Left forelimb (tissue), 1 donor: ENCODE measurements around the gene POLE2.
A peak's percentile ranks its signal among the peaks of the same experiment; 100 is the strongest.
"Not testable (repeated sequence)": the region's sequence is repeated elsewhere in the genome, so short reads cannot be mapped to it uniquely, and the experiment has no call there.

ENCODE experiments used
- DNase-seq: peaks from one replicate; pipeline ENCODE4 v3.0.0-alpha.2; 2018; ENCODE audit warnings: low spot score

POLE2 gene

GRCh38 chr14:49687942-49688700 lies at the start of gene POLE2:
POLE2 (minus strand) TSS chr14:49688214; CDS start chr14:49688203, 11 bp downstream.
- DNase-seq: peak; percentile 91

- DNase-seq: not testable (repeated sequence)
Measured at GRCh38 chr14:49735669-49736068, 47.7 kb upstream of the POLE2 start.

- DNase-seq: no peak
Measured at GRCh38 chr14:49733836-49734235, 45.8 kb upstream of the POLE2 start.

GRCh38 chr14:49732896-49733295 lies 44.9 kb upstream of the POLE2 start:
- DNase-seq: no peak

GRCh38 chr14:49727171-49727570 lies 39.2 kb upstream of the POLE2 start:
- no peak for DNase-seq

GRCh38 chr14:49721733-49722435 lies 33.9 kb upstream of the POLE2 start:
- not testable (repeated sequence) for DNase-seq

- no peak for DNase-seq
Measured at GRCh38 chr14:49720744-49721143, 32.7 kb upstream of the POLE2 start.

GRCh38 chr14:49710993-49711392 lies 23.0 kb upstream of the POLE2 start:
- DNase-seq: not testable (repeated sequence)

GRCh38 chr14:49704471-49704870 lies 16.5 kb upstream of the POLE2 start:
- not testable (repeated sequence) for DNase-seq

- DNase-seq: no peak
Measured at GRCh38 chr14:49703965-49704364, 16.0 kb upstream of the POLE2 start.

- DNase-seq: no peak
Measured at GRCh38 chr14:49702725-49703124, 14.7 kb upstream of the POLE2 start.

GRCh38 chr14:49693735-49694124 lies 5.7 kb upstream of the POLE2 start:
- peak; percentile 65 for DNase-seq

GRCh38 chr14:49692811-49693734 lies 5.1 kb upstream of the POLE2 start, which contains the start of gene KLHDC1:
KLHDC1 (plus strand) TSS chr14:49693120; CDS start chr14:49693195, 75 bp downstream.
- peak; percentile 93 for DNase-seq

- DNase-seq: no peak
Measured at GRCh38 chr14:49692193-49692757, 4.3 kb upstream of the POLE2 start.

GRCh38 chr14:49691031-49691430 lies 3.0 kb upstream of the POLE2 start:
- no peak for DNase-seq

- DNase-seq: no peak
Measured at GRCh38 chr14:49688701-49689030, 652 bp upstream of the POLE2 start.

GRCh38 chr14:49686425-49686824 lies 1.6 kb downstream of the POLE2 start:
- DNase-seq: no peak

- no peak for DNase-seq
Measured at GRCh38 chr14:49679271-49679670, 8.7 kb downstream of the POLE2 start.

GRCh38 chr14:49677643-49678042 lies 10.4 kb downstream of the POLE2 start:
- no peak for DNase-seq

GRCh38 chr14:49673586-49673985 lies 14.4 kb downstream of the POLE2 start:
- no peak for DNase-seq

GRCh38 chr14:49670475-49670874 lies 17.5 kb downstream of the POLE2 start:
- DNase-seq: no peak
